Activated CD4-positive, alpha-beta T cell treated with anti-CD3 and anti-CD28 coated beads, Interleukin-2, amount 10 ng/mL, durations not matched to agents 7 days and 5 days (primary cell): ENCODE data around the gene INTS12. TPM values are rescaled to one million over a fixed set of nuclear protein-coding genes. Genes with fewer than 3 reads are reported as not detected.

Experiments
- CTCF ChIA-PET: fragments of 350-600 bp; sonication (Branson Sonifier 250); formaldehyde crosslinking; loops from one replicate; lab custom pipeline; 2021; ENCODE audit warnings: antibody characterized with exemption; lab: Charles Lee
- POLR2A ChIA-PET: fragments of 350-600 bp; sonication (Branson Sonifier 250); formaldehyde crosslinking; loops from one replicate; lab custom pipeline; 2021; ENCODE audit warnings: antibody characterized with exemption; lab: Charles Lee
- DNase-seq: peaks from one replicate; pipeline ENCODE4 v3.0.0-alpha.2; 2020
- H3K27ac Mint-ChIP-seq: one replicate; pipeline ENCODE4 v1.8.0; 2021; ENCODE audit warnings: mild to moderate bottlenecking, moderate library complexity, mixed read lengths
- H3K27me3 Mint-ChIP-seq: one replicate; pipeline ENCODE4 v1.8.0; 2021; ENCODE audit warnings: mixed read lengths
- H3K36me3 Mint-ChIP-seq: one replicate; pipeline ENCODE4 v1.8.0; 2021; ENCODE audit warnings: low read depth, mixed read lengths
- H3K4me1 Mint-ChIP-seq: one replicate; pipeline ENCODE4 v1.8.0; 2021; ENCODE audit warnings: mixed read lengths
- H3K4me3 Mint-ChIP-seq: one replicate; pipeline ENCODE4 v1.8.0; 2021; ENCODE audit warnings: mild to moderate bottlenecking, moderate library complexity, mixed read lengths
- H3K9me3 Mint-ChIP-seq: one replicate; pipeline ENCODE4 v1.8.0; 2021; ENCODE audit warnings: mixed read lengths
- total RNA-seq, 2 experiments: library from RNA; stranded (reverse); gene quantifications; one replicate each; pipeline ENCODE4 v1.2.3, GENCODE V29; 2021

Gene INTS12
- total RNA-seq, 2 experiments from 2014 or later = 16.0 to 18.9 TPM

DNA sequence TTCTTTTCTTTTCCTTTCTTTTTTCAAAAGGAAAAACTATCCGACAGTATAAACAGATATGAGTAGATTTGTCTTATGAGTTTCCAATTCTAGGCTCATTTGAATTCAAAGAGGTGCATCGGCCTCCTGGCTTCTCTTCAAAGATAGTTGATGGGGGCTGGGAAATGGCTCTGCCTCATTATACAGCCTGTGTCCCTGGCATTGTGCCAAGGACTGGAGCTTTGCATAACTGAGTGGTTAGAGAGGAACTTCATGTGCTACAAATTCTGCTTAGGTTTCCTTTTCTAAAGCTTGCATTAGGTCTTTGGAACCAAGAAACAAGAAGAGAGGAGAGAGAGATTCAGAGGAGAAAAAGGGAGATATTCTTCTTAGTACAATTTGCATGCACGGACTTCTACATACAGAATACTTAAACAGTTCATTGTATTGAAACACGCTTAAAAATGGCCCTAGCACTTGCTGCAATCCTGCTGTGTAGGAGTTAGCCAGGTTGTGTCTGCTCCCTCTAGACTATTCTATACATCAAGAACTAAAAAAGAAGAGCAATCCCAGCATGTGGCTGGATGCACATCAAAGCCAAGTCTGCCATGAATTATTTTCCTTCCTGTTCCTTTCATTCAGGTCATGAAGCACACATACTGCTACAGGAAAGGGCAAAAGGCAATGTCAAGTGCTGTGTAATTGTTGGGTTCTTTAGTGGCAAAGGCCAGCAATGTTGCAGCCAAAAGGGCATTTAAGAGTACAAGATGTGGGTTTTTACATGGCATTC lies 70.9 kb downstream of the INTS12 start:
- ChIA-PET POLR2A (no interaction called here), CTCF (no interaction called here)
- no peak overlapping the region for H3K27ac Mint-ChIP-seq
- H3K27me3 Mint-ChIP-seq = peaks cover 22% of the 10 kb centered on the region
- H3K4me3 Mint-ChIP-seq = no peak overlapping the region
- no peaks in the 10 kb centered on the region for H3K36me3 Mint-ChIP-seq
- no peaks in the 10 kb centered on the region for H3K4me1 Mint-ChIP-seq
- no peaks in the 10 kb centered on the region for H3K9me3 Mint-ChIP-seq
- no peak for DNase-seq

GRCh38 chr4:105634402-105635080 lies 73.9 kb downstream of the INTS12 start:
- Mint-ChIP-seq H3K36me3 (no peaks in the 10 kb centered on the region), H3K27me3 (peaks cover 8% of the 10 kb centered on the region), H3K9me3 (no peaks in the 10 kb centered on the region), H3K27ac (no peak overlapping the region), H3K4me1 (no peaks in the 10 kb centered on the region), H3K4me3 (no peak overlapping the region)
- CTCF ChIA-PET = no interaction called here
- POLR2A ChIA-PET = no interaction called here
- DNase-seq = no peak

GRCh38 chr4:105633241-105633640 lies 75.2 kb downstream of the INTS12 start:
- Mint-ChIP-seq H3K27me3 (peaks cover 8% of the 10 kb centered on the region), H3K4me3 (no peak overlapping the region), H3K4me1 (no peaks in the 10 kb centered on the region), H3K36me3 (no peaks in the 10 kb centered on the region), H3K27ac (no peak overlapping the region), H3K9me3 (no peaks in the 10 kb centered on the region)
- POLR2A ChIA-PET = no interaction called here
- CTCF ChIA-PET = no interaction called here
- DNase-seq = no peak

Other genes starting within 250 kb of the INTS12 start
- gene PPA2, start 234.6 kb downstream of the INTS12 start, total RNA-seq = 10 to 100 TPM; 40.1 to 49.8 TPM
- not detected for gene ARHGEF38, start 156.1 kb downstream of the INTS12 start, total RNA-seq
- gene GSTCD, start 95 bp upstream of the INTS12 start, total RNA-seq = 10 to 100 TPM; 11.6 to 12.4 TPM
- gene NPNT, start 186.8 kb upstream of the INTS12 start, total RNA-seq = not detected